Smooth muscle cell (in vitro differentiated cells): ENCODE results near the gene NPIPB8. TPM values are rescaled to one million over a fixed set of nuclear protein-coding genes. Genes with fewer than 3 reads are reported as not detected.
"Not testable (repeated sequence)": the region's sequence is repeated elsewhere in the genome, so short reads cannot be mapped to it uniquely, and the experiment has no call there.

ENCODE experiments used
- DNase-seq: peaks from one replicate; lab custom pipeline; 2025; ENCODE audit not compliant: unreplicated experiment; lab: John Stamatoyannopoulos, UW
- H2AFZ ChIP-seq: fragments of 200-600 bp; sonication (generic); 2 replicates; pipeline ENCODE4 v1.6.0; 2016; ENCODE audit warnings: antibody characterized with exemption, low read depth, mild to moderate bottlenecking
- H3F3A ChIP-seq: fragments of 200-600 bp; sonication (generic); 2 replicates; pipeline ENCODE4 v1.6.0; 2017; ENCODE audit warnings: antibody characterized with exemption, low read depth
- H3K27ac ChIP-seq: fragments of 200-600 bp; sonication (generic); 2 replicates; pipeline ENCODE4 v1.5.1; 2016; ENCODE audit warnings: low read depth, mild to moderate bottlenecking
- H3K27me3 ChIP-seq: fragments of 200-600 bp; sonication (generic); 2 replicates; pipeline ENCODE4 v1.6.1; 2016; ENCODE audit warnings: low read depth, mild to moderate bottlenecking
- H3K36me3 ChIP-seq: fragments of 200-600 bp; sonication (generic); 2 replicates; pipeline ENCODE4 v1.5.1; 2016; ENCODE audit warnings: low read depth
- H3K4me1 ChIP-seq: fragments of 200-600 bp; sonication (generic); 2 replicates; pipeline ENCODE4 v1.5.1; 2016; ENCODE audit warnings: low read depth
- H3K4me2 ChIP-seq: fragments of 200-600 bp; sonication (generic); 2 replicates; pipeline ENCODE4 v1.6.0; 2016; ENCODE audit warnings: mild to moderate bottlenecking
- H3K4me3 ChIP-seq: fragments of 200-600 bp; sonication (generic); 2 replicates; pipeline ENCODE4 v1.5.1; 2016; ENCODE audit warnings: mild to moderate bottlenecking
- H3K79me2 ChIP-seq: fragments of 200-600 bp; sonication (generic); 2 replicates; pipeline ENCODE4 v1.6.0; 2016; ENCODE audit warnings: low read depth, mild to moderate bottlenecking
- H3K9ac ChIP-seq: fragments of 200-600 bp; sonication (generic); 2 replicates; pipeline ENCODE4 v1.6.0; 2016; ENCODE audit warnings: low read depth
- H3K9me3 ChIP-seq: fragments of 200-600 bp; sonication (generic); replicated peaks from 2 replicates; pipeline ENCODE4 v1.5.1; 2016; ENCODE audit warnings: low read depth
- H4K20me1 ChIP-seq: fragments of 200-600 bp; sonication (generic); 2 replicates; pipeline ENCODE4 v1.6.0; 2016; ENCODE audit warnings: low read depth
- CTCF ChIP-seq: fragments of 200-600 bp; sonication (generic); IDR thresholded peaks from 2 replicates; pipeline ENCODE4 v1.5.1; 2017; ENCODE audit warnings: borderline replicate concordance, mild to moderate bottlenecking, antibody characterized with exemption; ENCODE audit not compliant: insufficient read depth, poor library complexity, severe bottlenecking
- WGBS: methylation state at CpG from one replicate; pipeline ENCODE4 v1.1.7; 2016; ENCODE audit warnings: low lambda C conversion rate; 5-methylcytosine and 5-hydroxymethylcytosine counted together
- polyA plus RNA-seq: library from polyadenylated mRNA; unstranded; fragments of >200 nt; fragmentation: Nextera tagmentation; extraction: Ambion mirVana; gene quantifications from 2 replicates; pipeline ENCODE4 v1.2.1, GENCODE V29; 2016
- total RNA-seq: library from RNA; depleted of rRNA; stranded (reverse); fragments of >200 nt; gene quantifications from 2 replicates; pipeline ENCODE4 v1.2.3, GENCODE V29; 2014

NPIPB8 gene
- total and polyA plus RNA-seq, 2 experiments from 2014 or later, result 0.58 TPM; not detected in 1

- H2AFZ ChIP-seq, H3K9me3 ChIP-seq, H3F3A ChIP-seq, H3K4me2 ChIP-seq, H3K4me1 ChIP-seq, H3K9ac ChIP-seq, H3K27me3 ChIP-seq, H3K27ac ChIP-seq, H3K4me3 ChIP-seq, H3K79me2 ChIP-seq, H3K36me3 ChIP-seq, DNase-seq, H4K20me1 ChIP-seq: not testable (repeated sequence)
- WGBS, result 97% methylated on average over 10 of the region's 11 CpGs
These were observed 28.8 kb upstream of the NPIPB8 start for GRCh38 chr16:28608867-28609596.

GRCh38 chr16:28609631-28610594 is 28.0 kb upstream of the NPIPB8 start, which contains the start of gene SULT1A1:
SULT1A1 (minus strand) TSS chr16:28610044; CDS start chr16:28608855, 1,189 bp downstream.
- DNase-seq, result no peak
- Histone ChIP-seq H3K9me3 (no peaks in the 10 kb centered on the region), H2AFZ (no peak within 1 kb of the TSS), H3K4me3 (no peak within 1 kb of the TSS), H3K4me2 (no peak within 1 kb of the TSS), H3K79me2 (no peaks in the 10 kb centered on the region), H3K27me3 (no peaks in the 10 kb centered on the region), H4K20me1 (no peaks in the 10 kb centered on the region), H3K4me1 (no peaks in the 10 kb centered on the region), H3K9ac (no peak within 1 kb of the TSS), H3K27ac (no peak within 1 kb of the TSS), H3F3A (no peaks in the 10 kb centered on the region), H3K36me3 (no peaks in the 10 kb centered on the region)
- no peak for TF ChIP-seq CTCF
- 70% methylated on average over 10 of the region's 11 CpGs for WGBS

GRCh38 chr16:28610595-28611191 is 27.2 kb upstream of the NPIPB8 start:
- H3K4me2 ChIP-seq, result no peak overlapping the region
- H3K27ac ChIP-seq, result no peak overlapping the region
- DNase-seq, result no peak

GRCh38 chr16:28612359-28613280 is 25.2 kb upstream of the NPIPB8 start:
- not testable (repeated sequence) for H3K9ac ChIP-seq, H3K4me3 ChIP-seq, H4K20me1 ChIP-seq, H3K36me3 ChIP-seq, H3K79me2 ChIP-seq, H3K4me1 ChIP-seq, H3F3A ChIP-seq, DNase-seq, H3K27me3 ChIP-seq, H3K27ac ChIP-seq, H3K9me3 ChIP-seq, H2AFZ ChIP-seq, H3K4me2 ChIP-seq
- no CpG with 5 or more reads among the region's 17 CpGs for WGBS

More at GRCh38 chr16:28610595-28611191, 27.2 kb upstream of the NPIPB8 start:
- Histone ChIP-seq H3F3A (no peaks in the 10 kb centered on the region), H3K9me3 (no peaks in the 10 kb centered on the region), H2AFZ (no peak overlapping the region), H3K9ac (no peak overlapping the region), H3K4me3 (no peak overlapping the region), H3K27me3 (no peaks in the 10 kb centered on the region), H3K36me3 (no peaks in the 10 kb centered on the region), H3K4me1 (no peaks in the 10 kb centered on the region), H3K79me2 (no peaks in the 10 kb centered on the region), H4K20me1 (no peaks in the 10 kb centered on the region)
- 89% methylated on average over 10 of the region's 10 CpGs for WGBS
- TF ChIP-seq CTCF, result no peak

GRCh38 chr16:28613912-28614311 is 24.0 kb upstream of the NPIPB8 start:
- H3K79me2 ChIP-seq, H3K27ac ChIP-seq, H3K9me3 ChIP-seq, H3K4me1 ChIP-seq, H3K4me3 ChIP-seq, H3K36me3 ChIP-seq, DNase-seq, H3K4me2 ChIP-seq, H3F3A ChIP-seq, H4K20me1 ChIP-seq, H2AFZ ChIP-seq, H3K27me3 ChIP-seq, H3K9ac ChIP-seq: not testable (repeated sequence)
- 60% methylated on average over 1 of the region's 26 CpGs for WGBS

- H3K27me3 ChIP-seq, H3F3A ChIP-seq, H3K9ac ChIP-seq, H3K27ac ChIP-seq, H2AFZ ChIP-seq, H3K79me2 ChIP-seq, H3K4me2 ChIP-seq, H3K9me3 ChIP-seq, H3K36me3 ChIP-seq, H3K4me3 ChIP-seq, H4K20me1 ChIP-seq, DNase-seq, H3K4me1 ChIP-seq: not testable (repeated sequence)
- WGBS, result no CpG with 5 or more reads among the region's 16 CpGs
These were observed 23.3 kb upstream of the NPIPB8 start for GRCh38 chr16:28614561-28614960.
